Renal cortical epithelial cell (primary cell): ENCODE measurements around the gene PLD5. TPM values are rescaled to one million over a fixed set of nuclear protein-coding genes. Genes with fewer than 3 reads are reported as not detected.
"Not testable (repeated sequence)": the region's sequence is repeated elsewhere in the genome, so short reads cannot be mapped to it uniquely, and the experiment has no call there.

ENCODE experiments used
- DNase-seq: peaks from one replicate; pipeline ENCODE4 v3.0.0-alpha.2; 2011; ENCODE audit warnings: low read depth
- total RNA-seq: library from RNA; depleted of rRNA; stranded (reverse); fragments of >200 nt; gene quantifications from 2 replicates; pipeline ENCODE4 v1.2.3, GENCODE V29; 2014

The PLD5 gene
- total RNA-seq, 1 donor from 2014 or later, result 1.7 TPM

DNA sequence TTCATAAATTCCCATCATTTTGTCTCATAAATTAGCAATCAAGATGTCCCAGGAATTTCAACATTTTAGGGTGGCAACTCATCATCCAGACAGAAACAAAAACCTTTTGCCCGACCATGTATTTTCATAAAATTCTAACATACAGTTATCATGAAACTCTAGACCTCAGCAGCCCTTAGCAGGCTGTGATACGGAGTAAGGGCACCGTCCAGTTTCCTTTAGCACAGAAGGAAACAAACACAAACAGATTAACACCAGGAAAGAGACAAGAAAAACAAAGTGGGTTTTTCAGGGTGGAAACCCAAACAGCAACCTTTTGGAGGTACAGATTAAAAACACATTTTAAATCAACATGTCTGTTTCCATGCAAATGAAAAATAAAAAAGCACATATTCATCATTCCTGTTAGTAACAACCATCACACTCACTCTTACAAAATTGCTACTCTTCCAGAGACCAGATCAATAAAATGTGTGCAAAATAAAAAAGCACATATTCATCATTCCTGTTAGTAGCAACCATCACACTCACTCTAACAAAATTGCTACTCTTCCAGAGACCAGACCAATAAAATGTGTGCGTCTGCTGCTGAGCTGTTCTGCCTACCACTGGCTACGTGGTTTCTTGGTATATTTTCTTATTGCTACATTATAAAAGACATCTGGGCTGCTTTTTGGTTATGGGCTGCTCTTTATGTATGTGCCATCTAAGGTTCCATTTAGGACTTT, 241.6 kb downstream of the PLD5 start:
- not testable (repeated sequence) for DNase-seq

DNA sequence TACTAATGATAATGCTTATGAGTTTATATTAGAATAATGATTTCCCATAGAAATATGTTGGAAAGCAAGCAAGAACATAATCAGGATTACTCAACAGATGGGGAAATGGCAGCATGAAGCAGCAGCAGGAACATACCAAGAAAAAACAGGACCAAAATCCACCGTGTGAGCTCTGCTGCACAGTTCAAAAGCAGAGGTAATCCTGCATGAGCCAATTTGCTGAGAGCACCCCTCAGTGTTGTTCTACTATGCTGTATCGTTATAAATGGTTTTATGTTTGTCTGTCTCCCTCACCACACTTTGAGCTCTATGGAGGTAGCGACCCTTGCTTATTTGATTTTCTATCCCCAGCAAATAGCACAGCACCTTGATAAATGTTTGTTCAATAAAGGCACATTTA, 246.1 kb downstream of the PLD5 start:
- DNase-seq, result not testable (repeated sequence)

DNA sequence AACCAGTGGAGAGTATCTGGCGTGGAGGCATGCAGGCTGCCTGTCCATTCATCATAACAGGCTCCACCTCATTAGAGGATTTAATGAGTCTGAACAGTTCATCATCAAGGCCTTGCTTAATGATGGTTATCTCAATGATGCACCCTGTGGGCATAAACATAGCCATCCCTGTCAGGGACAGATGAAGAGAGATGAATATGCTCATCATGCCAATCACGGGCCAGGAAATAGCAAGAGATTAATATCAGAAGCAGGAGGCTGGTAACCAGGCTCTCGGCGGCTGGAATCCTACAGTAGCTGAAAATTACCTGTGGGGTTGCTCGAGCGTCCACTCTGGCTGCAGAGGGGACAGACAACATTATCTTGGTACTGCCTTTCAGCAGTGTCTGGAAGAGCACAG, 247.7 kb downstream of the PLD5 start:
- DNase-seq, result not testable (repeated sequence)

DNA sequence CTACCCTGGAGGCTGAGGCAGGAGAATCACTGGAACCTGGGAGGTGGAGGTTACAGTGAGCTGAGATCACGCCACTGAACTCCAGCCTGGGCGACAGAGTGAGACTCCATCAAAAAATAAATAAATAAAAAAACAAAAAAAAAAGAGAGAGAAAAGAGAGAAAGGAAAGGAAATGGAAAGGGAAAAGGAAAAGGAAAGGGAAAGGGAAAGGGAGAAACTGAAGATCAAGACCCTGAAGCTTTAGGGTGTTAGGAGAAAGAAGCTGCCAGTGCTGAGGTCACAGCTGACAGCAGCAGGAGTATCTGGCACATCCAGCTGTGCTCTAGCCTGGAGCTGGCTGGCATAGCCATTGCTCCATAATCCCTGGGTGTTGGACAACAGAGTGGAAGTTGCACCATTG, 257.5 kb downstream of the PLD5 start:
- not testable (repeated sequence) for DNase-seq

DNA sequence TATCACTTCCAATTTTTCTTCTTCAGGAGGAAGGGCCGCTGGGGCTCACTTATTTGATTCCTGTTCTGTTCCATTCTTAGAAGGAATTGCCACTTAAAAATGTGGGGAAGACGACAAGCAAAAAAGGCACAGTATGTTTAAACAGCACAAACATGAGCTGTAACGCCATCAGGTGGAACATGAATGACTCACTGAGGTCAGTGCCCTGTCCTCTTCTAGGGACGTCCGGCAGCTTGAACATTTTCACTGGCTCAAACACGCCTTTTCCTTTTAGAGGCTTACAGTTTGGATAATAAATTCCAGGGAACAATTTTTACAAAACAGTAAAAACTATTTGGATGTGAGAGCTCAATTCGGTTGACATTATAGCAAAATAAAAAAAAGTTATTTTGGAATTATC, 260.1 kb downstream of the PLD5 start:
- DNase-seq, result not testable (repeated sequence)

DNA sequence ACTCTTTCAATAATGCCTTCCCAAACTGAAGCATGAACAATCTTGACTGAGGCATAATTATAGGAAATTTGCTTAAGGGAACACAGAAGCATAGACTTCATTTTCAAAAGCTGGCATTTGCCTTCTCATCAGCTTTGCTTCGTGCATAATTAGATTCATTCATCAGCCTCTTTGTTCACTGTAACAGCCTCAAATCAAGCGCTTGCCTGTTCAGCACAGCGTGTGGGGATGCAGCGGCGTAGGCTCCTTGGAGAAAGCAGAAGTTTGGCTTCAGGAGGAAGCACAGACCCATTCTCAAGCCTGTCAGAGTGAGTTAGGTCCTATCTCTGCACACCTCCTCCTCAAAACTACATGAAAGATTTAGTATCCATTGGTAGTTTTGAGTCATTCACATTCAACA, 279.2 kb downstream of the PLD5 start:
- DNase-seq, result no peak

DNA sequence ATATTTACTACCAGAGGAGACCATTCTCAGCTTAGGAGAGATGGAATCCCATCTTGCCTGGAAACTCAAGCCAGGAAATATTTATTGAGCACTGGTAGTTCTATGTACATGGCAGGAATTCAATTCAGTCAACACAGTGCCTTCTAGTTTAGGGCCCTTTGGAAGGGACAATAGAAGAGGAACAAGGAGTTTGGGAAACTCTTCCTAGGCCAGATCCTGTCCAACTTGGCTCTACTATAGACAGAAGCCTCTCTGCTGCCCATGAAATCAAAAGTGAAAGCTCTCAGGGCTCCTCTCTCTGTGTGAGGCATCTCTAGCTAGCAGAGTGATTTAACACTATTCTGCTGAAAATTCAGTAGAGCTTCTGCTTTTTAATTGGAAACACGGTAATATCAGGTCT, 281.0 kb downstream of the PLD5 start:
- DNase-seq, result no peak

DNA sequence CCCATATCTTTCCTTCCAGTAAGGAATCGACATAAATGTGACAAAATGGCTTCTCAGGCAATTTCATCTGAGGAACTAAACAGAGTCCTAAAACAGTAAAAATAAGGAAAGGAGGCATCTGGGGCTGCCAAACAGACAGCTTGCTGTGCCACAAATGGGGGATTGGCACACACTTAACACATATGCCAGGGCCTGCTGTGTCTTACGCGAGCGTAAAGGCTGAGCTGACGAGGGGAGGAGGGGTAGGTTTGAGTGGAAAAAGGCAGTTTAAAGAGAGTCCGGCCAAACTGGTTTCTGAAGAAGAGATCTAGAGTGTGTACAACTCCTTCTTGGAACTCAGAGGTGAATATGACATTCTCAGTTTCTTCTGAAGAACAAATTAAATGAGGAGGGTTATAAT, 281.5 kb downstream of the PLD5 start:
- DNase-seq, result no peak

DNA sequence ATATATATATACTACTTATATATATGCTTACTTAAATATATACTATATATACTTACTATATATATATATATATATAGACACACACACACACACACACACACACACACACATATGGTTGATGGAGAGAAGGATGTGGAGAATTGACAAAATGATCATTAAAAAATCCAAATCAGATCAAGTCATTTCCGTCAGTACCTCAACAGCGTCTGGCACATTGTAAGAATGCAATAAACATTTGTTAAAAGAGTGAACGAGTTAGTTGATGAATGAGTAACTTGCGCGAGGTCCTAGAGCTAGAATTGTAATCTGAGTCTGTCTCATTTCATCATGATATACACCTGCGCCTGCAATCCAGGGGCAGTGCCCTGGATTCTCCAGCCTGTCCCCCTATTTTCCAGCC, 282.6 kb downstream of the PLD5 start:
- DNase-seq, result peak; percentile 22

DNA sequence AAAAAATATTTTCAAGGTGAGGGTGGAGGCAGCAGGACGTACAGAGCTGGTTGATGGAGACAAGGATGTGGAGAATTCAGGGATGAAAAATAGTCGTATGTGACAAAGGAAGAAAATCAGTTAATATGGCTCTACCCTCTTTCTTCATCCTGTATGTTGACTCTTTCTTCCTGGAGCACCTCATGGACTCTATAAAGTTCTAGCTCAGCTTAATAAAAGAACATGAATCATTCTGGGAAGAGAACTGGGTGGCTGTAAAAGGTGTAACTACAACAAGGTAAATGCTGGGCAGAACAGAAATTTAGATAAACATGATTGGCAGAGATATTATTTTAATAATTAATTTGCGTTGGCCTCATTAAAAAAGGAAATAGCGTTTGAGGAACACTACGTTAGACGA, 283.8 kb downstream of the PLD5 start:
- peak; percentile 53 for DNase-seq

DNA sequence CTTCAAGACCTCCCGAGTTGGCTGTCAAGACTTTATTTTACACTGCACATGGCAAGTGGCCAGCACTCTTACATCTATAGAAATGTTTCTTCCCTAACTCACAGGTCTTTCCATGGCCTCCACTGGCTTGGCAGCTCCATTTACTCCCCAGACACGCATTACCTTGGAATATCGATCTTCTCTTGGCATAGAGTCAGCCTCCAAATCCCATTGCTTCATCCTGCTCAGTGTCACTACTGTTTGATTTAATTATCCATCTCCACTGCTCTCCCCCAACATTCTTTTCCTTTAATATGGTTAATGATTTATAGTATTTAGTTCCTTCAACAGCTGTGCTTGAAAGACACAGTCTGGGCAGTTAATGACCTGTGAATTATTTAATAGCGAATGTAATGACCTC, 284.4 kb downstream of the PLD5 start:
- peak; percentile 92 for DNase-seq

DNA sequence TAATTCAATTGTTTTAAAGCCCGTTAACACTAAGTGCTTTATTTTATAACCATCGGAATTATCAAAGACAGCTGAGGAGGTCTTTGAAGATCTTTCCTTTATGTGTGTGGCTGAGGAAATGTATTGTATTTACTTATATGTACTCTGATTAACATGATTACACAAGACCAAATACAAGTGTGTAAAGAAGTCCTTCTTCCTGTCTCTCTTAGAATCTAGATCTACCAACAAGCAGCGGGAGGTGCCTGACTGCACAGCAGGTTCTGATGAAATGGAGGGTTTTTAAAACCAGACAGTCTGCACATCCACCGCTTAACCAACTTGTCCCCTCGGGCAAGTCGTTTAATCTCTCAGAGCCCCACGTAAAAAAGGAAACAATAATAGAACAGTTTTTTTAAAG, 285.1 kb downstream of the PLD5 start:
- peak; percentile 7 for DNase-seq

DNA sequence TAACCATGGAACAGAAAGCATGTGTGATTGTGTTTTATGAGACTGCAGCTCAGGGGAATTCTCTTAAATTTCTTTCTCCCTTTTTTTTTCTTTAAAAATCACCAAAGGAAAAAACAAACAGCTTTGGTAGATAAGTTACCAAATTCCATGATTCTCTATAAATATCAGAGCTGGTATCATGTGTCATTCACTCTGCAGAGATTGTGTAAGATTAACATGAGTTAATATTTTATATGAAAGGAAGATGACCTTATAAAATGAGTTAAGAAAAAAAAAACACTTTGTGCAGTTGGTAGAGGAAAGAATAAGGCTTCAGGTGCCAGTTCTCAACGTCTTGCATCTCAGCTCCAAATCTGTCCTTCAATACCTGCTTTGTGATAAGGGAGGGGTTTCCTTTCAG, 287.4 kb downstream of the PLD5 start:
- DNase-seq, result peak; percentile 3

DNA sequence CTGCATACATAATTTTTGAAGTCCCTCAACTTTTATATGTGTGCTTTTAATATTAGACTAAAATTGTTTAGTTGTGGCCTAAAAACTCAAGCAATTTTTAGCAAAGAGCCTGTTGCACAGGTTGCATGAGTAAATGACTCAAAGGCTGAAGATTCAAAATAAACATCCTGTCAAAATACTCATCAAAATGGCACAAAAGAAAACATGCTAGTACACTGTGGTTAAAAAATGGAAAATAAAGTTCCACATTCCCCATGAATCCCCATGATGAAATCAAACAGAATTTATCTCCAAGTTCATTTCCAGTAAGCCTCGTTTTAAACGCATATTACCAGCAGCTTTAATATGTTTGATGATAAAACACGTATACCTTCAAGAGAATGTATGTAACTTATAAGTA, 295.5 kb downstream of the PLD5 start:
- DNase-seq, result no peak

DNA sequence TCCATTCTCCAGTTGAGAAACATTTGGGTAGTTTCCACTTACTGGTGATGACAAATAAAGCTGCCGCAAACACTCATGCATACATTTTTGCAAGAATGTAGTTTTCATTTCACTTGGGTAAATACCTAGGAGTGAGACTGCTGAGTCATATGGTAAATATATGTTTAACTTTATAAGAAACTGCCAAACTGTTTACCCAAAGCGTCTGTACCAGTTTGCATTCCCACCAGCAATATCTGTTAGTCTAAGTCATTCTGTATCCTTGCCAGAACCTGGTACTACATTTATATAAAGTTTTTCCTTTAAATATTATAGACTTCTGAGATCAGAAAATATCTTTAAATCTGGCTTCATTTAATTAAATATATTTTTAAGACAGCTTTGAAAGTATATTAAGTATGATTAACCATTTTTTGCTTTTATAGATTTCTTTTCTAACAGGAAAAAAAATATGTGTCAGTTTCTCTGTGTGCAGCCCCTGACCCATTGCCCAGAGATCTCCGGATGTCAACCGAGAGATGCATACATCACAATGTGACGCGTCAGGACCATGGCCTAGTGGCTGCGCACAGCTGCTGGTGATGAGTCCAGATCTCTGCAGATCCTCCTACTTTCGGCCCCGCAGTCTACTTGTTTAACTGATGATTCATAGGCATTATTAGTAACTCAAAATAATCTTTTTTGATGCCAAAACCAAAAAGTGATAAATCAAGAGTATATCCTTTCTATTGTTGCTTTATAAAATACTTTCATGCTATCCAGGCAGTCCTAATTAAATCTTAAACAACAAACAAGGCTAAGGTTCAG, 298.5 kb downstream of the PLD5 start:
- no peak for DNase-seq

DNA sequence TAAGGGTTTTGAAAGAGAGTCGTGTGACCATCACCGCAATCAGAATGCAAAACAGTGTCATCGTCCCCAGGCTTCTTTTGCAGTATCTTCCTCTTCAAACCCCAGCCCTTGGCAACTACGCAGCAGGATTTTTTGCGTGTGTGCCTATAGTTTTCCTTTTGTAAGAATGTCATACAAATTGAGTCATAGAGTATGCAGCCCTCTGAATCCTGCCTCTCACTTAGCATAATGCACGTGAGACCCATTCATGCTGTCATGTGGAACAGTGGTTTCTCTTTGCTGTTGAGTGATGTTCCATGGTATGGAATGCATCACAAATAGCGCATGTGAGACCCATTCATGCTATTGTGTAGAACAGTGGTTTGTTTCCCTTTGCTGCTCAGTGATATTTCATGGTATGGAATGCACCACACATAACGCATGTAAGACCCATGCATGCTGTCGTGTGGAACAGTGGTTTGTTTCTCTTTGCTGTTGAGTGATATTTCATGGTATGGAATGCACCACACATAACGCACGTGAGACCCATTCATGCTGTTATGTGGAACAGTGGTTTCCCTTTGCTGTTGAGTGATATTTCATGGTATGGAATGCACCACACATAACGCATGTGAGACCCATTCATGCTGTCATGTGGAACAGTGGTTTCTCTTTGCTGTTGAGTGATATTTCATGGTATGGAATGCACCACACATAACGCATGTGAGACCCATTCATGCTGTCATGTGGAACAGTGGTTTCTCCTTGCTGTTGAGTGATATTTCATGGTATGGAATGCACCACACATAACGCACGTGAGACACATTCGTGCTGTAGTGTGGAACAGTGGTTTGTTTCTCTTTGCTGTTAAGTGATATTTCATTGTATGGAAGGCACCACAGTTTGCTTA, 299.4 kb downstream of the PLD5 start:
- DNase-seq, result not testable (repeated sequence)

DNA sequence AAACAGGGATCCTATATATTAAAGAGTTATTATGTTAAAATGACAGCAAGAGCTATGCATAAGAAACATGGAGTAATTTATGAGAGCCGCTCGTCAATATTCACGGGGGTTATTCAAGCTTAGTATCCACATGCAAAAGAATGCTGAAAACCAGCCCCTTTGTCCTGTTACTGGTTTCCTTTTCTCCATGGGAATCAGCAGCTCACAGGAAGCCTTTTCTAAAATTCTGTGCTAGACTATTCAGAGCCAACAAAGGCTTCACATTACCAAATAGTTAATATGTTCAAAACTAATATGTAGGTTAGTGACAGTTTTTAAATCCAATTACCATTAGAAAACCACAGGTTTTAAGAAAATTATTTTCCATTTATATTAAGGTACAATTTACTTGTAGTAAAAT, 300.0 kb downstream of the PLD5 start:
- no peak for DNase-seq

DNA sequence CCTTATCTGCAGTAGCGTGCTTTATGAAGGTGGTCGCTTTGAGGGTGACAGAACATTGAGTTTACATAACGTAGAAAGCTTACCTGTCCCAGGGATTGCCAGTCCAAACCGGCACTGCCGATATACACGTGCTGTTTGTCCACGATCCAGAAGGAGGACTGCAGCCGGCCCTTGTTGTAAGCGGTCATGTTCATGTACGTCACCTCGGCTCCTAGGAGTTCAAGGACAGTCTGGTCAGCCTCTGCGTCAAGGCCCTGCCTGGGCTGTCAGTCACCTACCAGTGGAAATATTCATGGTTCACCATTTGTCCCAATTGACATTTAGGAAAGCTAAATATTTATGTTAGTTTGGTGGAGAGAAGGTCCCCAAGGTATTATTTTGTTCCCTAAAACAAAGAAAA, 304.6 kb downstream of the PLD5 start:
- DNase-seq, result no peak

DNA sequence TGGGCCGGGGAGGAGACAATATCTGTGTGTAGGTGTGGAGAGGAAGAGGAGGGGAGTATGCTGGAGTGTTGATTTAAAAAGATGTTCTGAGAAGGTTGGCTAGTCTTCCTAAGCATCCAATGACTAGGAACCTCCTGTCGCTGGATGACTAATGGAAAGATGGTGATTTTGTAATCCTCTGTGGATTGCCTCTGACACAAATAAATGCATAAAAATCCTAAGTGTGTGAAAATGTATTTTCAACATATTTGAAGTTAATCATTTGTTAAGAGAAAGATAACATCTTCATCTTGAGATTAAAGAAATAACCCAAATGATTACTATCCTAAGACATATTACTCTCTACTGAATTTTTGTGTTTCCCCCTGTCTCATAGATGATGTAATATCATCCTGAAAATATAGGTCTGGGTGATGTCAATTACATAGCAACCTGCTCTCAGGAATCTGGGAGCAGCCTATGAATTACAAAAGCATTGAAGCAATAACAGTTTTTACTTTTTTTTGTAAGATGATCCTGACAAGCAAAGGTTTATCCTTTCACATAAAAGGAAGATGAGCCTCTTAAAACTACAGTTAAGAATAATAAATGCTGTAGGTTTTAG, 305.1 kb downstream of the PLD5 start:
- no peak for DNase-seq

DNA sequence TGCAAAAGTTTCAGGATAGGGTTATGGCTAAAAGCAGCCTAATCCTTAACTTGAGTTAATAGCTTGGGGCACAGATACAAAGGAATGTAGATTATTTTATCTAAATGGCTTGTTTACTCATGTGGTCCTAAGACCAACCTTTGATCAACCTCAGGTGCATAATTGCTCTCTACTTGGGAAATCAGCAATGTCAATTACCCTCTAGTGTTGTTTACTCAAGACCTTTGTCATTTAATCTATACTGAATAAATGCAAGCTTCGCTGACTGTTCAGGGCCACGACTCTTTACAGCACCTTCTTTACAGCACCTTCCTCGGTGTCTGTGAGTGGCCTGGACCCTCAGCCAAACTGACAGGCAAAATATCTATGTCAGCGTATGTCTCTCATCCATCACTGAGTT, 308.1 kb downstream of the PLD5 start:
- DNase-seq, result no peak

DNA sequence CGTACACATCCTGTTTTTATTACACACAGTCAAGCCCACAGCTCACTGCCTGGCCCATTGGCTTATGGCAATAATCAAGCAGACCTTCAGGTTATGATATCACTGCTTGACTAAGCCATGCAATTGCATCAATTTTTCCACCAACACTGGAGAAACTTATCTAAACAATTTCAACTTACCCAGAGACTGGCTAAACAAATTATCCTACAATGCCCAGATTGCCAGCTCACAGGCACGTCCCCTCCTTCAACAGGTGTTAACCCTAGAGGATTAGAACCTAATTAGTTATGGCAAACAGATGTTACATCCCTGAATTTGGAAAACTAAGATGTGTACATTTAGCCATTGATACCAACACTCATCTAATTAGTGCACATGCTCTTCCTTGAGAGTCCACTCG, 310.0 kb downstream of the PLD5 start:
- DNase-seq, result not testable (repeated sequence)

DNA sequence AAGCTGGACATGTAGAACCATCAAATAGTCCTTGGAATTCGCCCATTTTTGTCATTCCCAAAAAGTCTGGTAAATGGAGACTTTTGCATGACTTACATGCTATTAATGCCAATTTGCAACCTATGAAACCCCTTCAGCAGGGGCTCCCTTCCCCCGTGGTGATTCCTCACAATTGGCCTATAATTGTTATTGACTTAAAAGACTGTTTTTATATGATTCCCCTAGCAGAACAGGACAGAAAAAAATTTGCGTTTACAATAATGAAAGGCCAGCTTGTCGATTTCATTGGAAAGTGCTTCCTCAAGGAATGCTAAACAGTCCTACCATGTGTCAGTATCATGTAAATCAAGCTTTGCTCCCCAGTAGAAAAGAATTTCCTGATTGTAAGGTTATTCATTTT, 311.5 kb downstream of the PLD5 start:
- not testable (repeated sequence) for DNase-seq
